HG02588 (cell line): ENCODE data around the gene STX16.

Experiments
- ATAC-seq: cut with Tn5 transposase; IDR thresholded peaks from one replicate; pipeline ENCODE4 v1.9.1; 2021; ENCODE audit warnings: mild to moderate bottlenecking, moderate library complexity; ENCODE audit not compliant: unreplicated experiment

The STX16 gene

DNA sequence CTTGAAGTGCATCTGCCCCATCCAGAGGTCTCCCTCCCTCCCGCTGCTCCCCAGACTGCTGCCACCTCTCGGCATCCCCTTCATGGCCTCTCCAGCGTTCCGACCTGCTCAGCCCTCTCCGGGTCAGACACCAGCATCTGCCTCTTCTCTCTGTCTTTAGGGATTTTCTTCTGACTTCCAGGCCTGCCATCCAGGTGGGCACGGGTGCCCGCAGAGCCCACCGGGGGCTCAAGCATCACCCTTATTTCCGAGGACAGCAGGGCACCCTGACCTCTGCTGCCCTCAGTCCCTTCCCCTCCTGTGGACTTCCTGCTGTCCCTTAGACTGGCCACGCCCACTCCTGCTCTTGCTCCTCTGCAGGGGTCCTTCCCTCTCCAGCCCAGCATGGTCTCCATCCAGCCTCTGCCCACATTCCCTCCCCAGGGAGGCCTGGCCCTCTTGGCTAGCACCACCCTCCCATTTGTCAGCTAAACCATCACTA, 44.9 kb downstream of the STX16 start:
- ATAC-seq: no peak

DNA sequence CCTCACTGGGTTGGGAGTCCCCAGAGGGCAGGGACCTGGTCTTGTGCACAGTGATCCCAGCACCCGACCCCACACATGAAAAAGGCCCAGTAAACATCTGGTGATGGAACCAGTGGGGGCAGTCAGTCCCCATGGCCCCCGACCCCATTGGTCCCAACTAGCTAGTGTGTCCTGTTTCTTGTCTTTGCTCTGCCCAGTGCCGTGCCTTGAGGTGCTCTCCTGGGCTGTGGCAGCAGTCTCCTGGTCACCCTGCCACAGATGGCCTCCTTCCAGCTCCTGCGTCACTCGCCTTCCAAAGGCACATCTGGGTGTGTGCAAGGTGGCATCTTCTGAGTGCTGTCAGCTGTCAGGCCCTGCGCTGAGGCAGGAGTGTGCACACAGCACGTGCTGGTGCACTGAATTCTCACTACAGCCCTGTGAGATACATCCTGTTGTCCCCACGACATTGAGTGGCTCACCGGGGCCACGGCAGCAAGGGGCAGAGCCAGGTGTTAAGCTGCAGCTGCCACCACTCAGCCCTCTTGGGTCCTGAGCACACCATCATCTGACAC, 45.4 kb downstream of the STX16 start:
- ATAC-seq: no peak

DNA sequence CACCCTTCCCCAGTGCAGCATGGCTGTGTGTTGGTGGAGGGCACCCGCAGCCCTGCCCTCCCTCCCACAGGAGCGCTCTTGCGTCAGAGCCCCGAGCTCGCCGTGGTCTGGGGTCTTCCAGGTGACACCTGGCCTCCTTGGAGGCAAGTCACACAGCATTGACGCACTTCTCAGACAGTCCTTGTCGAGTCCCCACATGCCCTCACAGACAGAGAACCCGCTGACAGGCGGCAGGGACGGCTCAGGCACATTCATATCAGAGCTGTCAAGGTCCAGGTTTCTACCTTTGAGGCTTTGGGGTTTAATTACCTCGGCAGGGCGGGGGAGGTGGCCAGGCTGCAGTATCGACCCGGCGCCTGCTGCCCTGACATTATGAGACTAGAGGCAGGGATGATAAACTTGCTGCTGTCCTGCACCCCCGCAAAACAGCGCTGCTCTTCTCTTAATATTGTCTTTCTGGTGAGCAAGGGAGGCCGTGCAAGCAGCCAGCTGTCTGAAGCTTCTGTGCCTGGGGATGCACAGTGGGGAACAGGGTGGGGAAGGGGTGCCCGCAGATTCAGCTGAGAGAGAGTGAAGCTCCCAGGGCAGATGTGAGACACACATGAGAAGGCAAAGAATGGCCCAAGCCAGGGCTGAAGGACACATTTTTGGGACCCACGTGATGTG, 46.3 kb downstream of the STX16 start:
- no peak for ATAC-seq

DNA sequence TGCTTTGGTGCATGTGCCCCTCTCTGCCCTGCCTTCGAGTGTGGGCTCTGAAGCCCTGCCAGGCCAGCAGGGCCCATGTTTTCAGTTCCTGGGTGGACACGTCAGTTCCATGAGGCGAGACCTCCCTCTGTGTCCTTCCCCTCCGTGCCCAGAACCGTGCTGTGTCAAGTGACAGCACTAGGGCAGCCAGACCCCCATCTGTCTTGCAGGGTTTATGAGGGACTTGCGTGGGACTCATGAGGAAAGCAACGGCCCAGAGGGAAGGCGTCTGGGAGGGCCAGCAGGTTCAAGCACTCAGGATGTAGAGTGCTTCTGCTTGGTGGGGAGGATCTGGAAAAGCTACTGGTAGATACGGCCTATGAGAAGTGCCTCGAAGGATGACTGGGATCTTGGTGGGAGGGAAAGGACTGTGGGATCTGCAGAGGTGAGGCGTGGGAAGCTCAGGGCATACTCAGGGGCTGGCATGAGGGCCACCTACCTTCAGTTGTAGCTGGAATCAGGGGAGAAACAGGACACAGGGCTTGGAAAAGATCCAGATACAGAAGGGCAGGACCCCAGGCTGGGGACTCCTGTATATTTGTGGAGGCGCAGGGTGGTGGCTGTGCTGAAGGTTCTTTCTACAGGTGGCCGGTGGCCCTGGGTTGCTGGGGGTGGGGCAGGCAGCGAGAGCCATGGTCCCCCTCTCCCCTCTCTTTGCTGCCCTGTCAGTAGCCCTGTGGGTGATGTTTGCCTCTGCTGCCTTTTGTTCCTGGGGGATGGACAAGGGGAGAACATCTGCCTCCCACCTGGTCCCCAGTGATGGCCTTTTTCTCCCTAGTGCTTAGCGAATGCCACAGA, 47.0 kb downstream of the STX16 start:
- ATAC-seq: no peak

DNA sequence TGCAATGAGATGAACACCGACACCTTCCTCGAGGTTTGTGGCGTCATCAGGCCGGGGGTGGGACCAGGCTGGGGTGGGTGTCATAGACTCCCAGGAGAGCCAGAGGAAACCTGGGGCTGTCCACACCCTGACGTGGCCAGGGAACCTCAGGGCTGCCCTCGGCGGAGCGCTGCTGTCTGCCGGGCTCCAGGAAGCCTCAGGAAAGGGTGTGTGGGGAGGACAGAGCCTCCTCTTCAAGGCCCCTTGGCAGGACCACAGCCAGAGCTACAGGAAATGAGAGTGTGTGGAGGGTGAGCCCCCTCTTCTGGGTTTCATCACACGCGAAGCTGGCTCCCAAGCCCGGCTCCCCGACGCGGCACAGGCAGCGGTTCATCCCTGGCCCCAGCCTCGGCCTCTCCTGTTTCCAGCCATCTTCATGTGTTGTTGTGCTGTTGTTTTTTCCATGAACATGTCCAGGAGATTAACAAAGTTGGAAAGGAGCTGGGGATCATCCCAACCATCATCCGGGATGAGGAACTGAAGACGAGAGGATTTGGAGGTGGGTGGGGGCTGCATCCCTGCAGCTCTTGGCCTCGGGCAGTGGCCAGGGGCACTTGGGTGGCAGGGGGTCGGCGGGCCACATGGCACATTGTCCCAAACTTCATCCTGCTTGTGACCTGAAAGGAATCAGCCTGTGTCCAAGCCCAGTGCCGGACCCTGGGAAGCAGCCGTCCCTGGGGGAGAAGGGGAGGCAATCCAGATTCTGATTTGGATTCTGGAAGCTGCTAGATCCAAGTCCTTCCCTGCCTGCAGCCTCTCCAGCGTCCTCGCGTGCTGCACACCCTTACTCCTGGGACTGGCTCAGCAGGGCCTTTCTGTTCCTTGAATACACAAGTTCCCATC, 47.9 kb downstream of the STX16 start:
- ATAC-seq: no peak

DNA sequence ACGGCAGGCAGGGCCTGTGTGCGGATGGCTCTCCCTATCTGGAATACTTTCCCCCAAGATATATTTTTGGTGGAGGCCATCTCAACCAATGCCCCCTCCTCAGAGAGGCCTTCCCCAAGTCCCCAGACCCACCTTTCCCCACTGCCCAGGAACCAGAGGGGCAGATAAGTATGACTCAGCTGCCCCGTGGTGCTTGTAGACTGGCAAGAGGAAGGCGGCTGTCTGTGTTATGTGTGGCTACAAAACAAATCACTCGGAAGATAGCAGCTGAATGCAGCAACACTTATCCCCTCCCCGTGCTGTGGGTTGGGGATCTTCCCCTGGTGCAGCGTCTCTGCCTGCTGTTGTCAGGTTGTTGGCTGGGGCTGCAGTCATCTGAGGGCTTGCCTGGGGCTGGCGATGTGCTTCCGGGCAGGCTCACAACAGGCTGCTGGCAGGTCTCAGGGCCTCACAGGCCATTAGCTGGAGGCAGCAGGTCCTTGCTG, 48.6 kb downstream of the STX16 start:
- ATAC-seq: no peak

DNA sequence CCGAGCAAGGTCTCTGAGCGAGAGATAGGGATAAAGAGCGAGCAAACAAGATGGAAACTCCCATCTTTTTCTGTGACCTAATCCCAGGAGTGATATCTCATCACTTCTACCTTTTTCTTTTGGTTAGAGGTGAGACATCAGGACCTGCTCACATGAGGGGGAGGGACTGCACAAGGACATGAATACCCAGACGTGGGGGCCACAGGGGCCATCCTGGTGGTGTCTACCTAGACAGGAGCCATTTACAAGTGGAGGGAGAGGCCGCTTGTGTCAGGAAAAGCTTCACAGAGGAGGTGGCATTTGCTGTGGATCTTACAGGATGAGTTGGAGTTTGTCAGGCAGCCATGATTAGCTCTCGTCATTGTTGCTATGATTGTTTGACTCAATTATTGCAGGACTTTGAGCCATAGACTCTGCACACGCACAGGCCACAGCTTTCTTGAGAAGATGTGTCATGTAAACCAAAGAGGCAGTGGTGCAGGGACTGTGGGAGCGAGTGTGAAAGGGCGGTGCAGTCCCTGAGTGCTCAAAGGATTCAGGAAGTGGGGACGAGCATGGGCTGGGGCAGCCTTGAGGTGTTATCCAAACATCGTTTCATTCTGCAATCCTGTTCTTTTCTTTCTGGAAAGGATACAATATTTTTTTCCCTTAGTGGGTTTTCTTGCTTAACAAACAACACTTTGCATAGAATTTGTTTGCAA, 49.2 kb downstream of the STX16 start:
- no peak for ATAC-seq

DNA sequence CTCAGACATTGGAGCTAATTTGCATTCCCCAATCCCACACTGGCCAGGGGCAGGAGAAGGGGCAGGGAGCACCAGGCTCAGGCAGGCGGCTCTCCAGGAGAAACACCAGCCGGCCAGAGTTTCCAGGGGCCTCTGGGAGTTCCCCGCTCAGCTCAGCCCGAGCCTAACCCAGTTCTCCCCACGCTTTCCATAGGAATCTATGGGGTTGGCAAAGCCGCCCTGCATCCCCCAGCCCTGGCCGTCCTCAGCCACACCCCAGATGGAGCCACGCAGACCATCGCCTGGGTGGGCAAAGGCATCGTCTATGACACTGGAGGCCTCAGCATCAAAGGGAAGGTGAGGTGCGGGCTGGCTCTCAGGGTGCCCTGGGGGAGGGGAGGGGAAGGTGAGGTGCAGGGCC, 49.7 kb downstream of the STX16 start:
- no peak for ATAC-seq

DNA sequence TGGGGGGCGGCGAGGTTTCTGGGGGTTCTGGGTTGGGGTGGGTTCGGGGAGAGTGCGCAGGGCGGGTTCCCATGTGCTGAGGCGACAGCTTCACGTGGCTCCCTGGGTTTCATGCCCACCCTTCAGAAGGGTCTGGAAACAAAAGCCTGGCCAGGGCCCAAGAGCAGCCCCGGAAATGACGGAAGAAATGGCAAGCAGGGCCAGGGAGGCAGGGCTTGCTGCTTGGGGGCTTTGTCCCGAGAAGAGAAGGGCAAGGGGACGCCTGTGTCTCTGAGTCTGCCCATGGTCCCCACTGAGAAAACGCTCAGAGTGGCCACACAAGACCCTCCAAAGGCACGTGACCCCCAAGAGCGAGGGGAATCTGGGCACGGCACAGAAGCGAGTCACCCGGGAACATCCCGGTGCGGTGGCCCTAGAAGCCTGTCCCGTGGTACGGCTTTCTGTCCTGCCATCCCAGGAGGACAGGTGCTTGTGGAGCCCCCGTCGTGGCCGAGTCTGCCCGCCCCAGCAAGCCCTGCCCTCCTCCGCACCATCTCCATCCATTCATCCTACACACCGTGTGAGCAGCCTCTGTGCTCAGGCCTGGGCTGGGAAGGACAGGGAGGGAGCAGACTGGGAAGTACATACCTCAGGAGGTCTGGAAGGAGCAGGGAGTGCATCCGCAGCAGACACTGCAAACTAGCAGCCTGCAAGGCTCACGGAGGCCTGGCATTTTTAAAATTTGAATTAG, 50.5 kb downstream of the STX16 start:
- ATAC-seq: no peak

DNA sequence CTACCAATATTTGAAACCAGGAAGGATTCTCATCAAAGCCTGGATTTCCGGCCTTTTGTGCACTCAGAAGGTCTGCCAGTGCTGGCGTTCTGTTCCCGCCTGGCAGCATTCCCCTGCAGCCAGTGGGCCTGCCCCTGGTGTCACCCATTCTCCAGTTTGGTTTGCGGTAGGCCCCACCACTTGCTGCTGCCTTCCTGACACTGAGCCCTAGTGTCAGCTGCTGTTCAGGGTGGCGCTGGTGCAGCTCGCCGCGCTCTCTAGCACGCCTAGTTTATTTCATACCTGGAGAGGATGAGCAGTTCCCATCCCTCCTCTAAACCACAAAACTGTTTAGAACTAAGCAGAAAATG, 51.1 kb downstream of the STX16 start:
- ATAC-seq: no peak

DNA sequence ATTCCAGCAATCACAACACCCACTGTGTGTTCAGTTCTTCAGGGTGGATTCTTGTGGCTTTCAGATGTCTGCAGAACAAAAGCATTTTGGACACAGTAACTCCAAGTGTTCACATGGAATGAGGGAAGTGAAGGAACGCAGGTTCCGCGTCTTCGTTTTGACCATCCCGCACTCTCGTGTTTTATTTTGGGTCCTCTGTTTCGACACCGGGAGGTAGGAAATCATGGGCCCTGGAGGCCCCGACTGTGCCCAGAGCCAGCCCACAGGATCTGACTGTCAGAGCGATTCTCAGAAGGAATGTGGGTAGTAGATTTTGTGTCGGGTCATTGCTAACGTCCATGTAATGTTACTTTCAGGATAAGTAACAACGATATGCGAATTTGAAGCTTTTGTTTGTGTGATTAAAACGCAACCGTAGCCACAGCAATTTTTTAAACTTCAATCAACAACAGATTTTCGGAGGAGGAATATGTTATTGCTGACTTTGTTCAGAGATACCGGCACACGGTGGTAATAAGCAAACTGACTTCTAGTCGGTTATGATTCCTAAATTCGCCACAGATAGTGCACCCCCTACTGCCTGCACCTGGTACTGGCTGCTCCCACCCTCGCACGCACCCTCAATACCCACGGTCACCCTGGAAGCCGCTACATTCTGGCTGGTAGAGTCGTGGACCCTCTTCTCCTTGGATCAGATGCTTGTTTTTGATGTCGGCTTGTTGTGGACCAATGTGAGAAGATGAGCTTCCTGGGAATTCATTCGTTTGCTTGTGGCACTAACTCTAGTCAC, 52.0 kb downstream of the STX16 start:
- ATAC-seq: no peak

DNA sequence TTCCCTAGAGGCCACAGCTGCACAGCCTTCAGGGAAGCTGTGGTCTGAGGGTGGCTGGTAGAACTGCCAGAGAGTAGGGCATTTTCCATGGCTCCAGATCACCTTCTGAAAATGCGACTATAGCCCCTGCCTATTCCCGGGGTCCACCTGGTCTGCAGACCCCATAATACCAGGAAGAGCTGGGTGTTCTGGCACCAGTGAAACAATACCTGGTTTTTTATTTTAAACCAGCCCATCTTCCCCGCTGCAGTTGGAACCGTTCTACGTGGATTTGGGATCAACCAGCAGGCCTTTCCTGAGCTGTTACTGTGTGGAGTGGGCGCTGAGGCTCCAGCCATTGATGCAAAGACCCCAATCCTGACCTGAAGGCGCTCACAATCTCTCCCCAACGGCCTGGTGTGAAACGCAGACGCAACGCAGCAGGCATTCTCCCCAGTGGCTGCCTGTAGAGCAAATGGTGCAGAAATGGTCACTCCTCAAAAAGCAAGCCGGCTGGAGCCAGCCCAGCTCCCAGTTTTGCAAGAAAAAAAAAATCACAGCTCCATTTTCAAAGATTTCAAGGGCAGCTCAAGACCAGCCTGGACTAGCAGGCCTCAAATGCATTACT, 52.8 kb downstream of the STX16 start:
- ATAC-seq: no peak

DNA sequence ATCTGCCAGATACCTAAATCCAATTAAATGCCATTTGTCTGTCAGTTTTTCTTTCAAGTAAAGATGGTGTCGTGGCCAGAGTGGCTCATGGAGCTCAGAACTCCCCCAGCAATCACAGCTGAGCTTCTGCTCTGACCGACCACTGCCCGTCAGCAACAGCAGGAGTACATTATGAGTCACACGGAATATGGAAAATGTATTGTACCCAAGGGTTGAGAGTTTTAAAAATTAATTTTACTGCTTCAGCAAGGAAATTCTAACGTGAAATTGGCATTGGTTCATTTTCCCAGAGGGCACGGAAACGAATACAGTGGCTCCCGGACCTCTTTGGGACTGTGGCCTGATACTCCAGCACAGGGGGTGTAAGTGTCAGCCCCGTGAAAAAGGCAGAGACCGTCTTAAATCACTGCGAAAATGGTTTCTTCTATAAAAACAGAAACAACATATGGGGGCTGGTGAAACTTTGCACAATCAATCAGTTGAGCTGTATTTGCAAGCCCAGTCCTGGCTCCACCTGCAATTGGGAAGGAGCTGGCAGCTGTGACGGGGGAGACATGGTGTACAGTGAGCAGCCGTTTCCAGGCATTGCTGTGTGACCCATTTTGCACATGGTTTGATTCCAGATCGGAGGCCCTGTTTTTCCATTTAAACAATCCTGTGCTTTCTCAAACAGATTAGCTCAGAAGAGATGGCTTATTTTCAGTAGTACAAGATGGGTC, 54.3 kb downstream of the STX16 start:
- no peak for ATAC-seq

DNA sequence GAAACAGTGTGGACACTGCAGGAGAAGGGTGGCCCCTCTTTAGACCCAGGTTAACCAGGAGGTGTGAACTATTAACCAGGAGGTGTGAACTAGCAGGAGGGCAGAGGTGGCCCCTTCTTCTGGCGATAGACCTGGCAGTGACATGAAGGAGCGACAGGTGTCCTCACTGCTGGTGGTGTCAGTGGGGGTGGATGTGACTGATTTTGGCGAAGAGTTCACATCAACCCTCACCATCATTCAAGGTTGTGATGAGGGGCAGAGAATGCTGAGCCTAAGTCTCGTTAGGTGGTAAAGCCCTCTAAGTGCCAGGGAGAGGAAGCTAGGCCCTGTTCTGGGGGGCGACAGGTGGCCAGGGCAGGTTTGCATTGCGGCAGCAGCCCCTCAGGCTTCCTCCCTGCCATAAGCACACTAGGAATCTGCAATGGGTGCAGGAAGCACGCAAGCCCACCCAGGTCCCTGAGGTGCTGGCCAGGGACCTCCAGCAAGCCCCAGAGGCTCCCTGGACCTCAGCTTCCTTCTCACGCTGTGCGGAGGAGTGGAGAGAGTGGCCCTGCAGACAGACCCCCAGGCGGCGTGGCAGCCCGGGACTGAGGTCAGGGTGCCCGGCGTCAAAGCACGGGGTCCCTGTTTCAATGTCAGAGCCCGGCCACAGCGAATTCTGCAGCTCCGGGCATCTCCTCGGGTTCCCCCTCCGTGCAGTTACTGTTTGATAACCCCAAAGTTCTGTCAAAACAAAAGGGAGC, 55.2 kb downstream of the STX16 start:
- ATAC-seq: no peak

DNA sequence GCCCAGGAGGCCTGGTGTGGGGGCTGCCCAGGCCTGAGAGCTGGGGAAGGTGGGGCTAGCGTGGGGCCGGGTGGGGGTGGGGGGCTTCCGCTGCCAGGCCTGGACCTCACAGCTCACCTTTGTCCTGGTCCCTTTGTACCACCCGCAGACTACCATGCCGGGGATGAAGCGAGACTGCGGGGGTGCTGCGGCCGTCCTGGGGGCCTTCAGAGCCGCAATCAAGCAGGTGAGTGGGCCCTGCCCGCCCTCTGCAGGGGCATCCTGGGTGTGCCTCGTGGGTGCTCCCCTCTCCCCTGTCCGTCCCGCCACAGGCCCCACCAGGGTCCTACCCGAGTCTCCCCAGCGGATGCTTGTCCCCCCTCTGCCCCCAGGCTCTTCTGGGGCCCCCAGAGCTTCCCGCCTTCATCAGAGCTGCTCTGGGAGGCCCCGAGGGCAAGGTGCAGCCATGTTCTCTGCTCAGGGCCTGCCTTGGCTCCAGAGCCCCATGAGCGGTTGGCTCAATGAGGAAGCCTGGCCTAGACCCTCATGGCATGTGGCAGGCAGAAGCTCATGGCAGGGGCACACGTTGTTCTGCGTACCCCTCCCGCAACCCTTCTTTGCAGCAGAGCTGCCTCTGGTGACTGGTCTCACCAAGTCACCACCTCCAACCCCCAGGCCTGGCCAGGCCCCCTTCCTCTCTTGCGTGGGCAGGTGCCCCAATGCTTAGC, 56.0 kb downstream of the STX16 start:
- ATAC-seq: no peak

DNA sequence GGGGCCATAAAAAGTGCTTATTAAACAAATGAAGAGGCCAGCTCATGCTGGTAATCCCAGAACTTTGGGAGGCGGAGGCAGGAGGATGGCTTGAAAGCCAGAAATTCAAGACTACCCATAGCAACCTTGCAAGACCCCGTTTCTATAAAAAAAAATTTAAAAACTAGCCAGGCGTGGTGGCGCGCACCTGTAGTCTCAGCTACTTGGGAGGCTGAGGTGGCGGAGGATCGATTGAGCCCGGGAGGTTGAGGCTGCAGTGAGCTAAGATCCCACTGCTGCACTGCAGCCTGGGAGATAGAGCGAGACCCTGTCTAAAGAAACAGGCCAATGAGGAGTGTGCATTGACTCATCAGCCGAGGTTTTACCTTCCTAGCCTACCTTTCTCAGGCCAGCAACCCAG, 56.7 kb downstream of the STX16 start:
- ATAC-seq: no peak
